Ovary (tissue), 3 donors: ENCODE results near the gene PGBD1.

Experiments
- POLR2A ChIP-seq: fragments of 450-650 bp; IDR thresholded peaks from one replicate; pipeline ENCODE4 v1.6.1; 2017; ENCODE audit warnings: antibody characterized with exemption, mild to moderate bottlenecking, moderate library complexity
- TF ChIP-seq, protein P1 (sequence below), 3 donors: fragments of 450-650 bp in 2 of 3; fragments of 200-600 bp in 1 of 3; IDR thresholded peaks; one replicate each; pipeline versions ENCODE4 v1.5.1 to v1.8.0; 2016 to 2022; ENCODE audit warnings: antibody characterized with exemption in 3 of 3, mild to moderate bottlenecking in 1 of 3
- donor health status: DM: no; HTN: no; CAD: no.

DNA sequence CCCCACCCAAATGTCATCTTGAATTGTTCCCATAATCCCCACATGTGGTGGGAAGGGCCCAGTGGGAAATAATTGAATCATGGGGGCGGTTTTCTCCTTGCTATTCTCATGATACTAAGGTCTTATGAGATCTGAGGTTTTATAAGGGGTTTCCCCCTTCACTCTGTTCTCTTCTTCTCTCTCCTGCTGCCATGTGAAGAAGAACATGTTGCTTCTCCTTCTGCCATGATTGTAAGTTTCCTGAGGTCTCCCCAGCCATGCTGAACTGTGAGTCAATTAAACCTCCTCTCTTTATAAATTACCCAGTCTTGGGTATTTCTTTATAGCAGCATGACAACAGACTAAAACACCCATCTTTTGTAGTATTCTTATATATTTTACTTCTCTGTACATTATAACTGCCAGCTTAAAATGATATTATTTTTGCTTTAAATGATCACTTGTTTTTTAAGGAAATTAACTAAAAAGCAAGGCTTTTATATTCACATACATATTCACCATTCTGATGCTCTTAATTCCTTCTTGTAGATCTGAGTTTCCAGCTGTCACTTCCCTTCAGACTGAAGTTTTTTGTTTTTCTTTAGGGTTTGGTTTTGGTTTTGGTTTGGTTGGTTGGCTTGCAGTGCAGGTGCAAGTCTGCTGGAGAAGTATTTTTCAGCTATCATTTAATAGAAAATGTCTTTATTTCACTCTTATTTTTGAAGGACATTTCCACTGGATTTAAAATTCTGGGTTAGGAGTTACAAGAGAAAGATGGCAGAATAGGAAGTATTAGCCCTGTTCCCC lies 59.1 kb downstream of the PGBD1 start:
- TF ChIP-seq POLR2A: no peak
- TF ChIP-seq, protein P1, sequence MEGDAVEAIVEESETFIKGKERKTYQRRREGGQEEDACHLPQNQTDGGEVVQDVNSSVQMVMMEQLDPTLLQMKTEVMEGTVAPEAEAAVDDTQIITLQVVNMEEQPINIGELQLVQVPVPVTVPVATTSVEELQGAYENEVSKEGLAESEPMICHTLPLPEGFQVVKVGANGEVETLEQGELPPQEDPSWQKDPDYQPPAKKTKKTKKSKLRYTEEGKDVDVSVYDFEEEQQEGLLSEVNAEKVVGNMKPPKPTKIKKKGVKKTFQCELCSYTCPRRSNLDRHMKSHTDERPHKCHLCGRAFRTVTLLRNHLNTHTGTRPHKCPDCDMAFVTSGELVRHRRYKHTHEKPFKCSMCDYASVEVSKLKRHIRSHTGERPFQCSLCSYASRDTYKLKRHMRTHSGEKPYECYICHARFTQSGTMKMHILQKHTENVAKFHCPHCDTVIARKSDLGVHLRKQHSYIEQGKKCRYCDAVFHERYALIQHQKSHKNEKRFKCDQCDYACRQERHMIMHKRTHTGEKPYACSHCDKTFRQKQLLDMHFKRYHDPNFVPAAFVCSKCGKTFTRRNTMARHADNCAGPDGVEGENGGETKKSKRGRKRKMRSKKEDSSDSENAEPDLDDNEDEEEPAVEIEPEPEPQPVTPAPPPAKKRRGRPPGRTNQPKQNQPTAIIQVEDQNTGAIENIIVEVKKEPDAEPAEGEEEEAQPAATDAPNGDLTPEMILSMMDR (IDR thresholded peaks at IDR 0.05): no peak
